ENCODE results near the gene ZNF385C. TPM values are rescaled to one million over a fixed set of nuclear protein-coding genes. Genes with fewer than 3 reads are reported as not detected.

Gene ZNF385C
- total RNA-seq, 1 experiment from 2014 or later = 3.7 TPM

DNA sequence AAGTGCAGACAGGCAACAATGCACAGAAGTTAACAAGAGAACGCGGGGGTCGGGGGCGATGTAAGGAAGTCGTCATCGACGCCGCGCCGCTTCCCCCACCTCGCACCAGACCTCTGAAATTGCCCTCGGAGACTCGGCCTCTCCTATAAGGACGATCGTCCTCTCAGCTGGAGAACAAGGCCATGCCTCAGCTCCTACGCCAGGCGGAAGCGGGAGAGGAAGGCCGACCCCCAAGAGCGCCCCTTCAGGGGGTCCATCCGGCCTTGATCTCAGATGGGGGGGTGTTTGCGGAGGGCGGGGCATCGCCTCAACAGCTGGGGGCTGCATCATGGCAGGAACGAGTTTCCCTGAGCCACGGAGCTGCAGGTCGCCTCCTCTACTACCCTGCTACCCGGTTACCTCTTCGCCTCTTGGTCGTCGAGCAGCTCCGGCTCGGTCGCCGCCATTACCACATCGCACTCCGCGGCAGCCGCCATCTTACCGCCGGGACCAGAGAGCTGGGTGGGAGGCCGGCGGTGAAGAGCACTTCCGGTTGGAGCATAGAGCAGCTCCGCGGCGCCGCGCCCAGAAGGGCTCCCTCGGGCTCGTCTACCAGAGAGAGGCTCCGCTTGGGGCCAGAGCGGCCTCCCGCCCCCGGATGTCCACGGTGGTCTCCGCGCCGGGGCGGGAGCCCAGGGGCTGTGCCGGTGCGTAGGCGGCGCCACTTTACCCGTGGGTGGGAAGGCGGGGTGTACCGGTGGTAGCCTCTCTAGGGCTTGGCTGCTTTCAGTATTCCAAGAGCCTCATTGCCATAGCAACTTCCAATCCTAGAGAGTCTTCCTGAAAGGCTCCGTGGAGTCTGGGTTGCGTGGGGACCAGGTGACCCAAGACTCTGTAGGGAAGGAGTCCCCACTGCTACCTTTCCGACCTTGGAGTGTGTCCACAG, 81.1 kb downstream of the ZNF385C start, which contains the start of gene DNAJC7 (continued):
- TF ChIP-seq, protein P1, sequence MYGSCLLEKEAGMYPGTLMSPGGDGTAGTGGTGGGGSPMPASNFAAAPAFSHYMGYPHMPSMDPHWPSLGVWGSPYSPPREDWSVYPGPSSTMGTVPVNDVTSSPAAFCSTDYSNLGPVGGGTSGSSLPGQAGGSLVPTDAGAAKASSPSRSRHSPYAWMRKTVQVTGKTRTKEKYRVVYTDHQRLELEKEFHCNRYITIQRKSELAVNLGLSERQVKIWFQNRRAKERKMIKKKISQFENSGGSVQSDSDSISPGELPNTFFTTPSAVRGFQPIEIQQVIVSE (CRISPR knock-in tag; IDR thresholded peaks at IDR 0.05; ENCODE audit: borderline replicate concordance) = no peak
- TF ChIP-seq MYBL2 (CRISPR knock-in tag; IDR thresholded peaks at IDR 0.05) (peak; percentile 84), ZBTB21 (CRISPR knock-in tag; IDR thresholded peaks at IDR 0.05; ENCODE audit: borderline replicate concordance) (0 out of 2 replicates have a peak, but pooled peaks have one; percentile 17), ZNF121 (CRISPR knock-in tag; IDR thresholded peaks at IDR 0.05) (no peak), TEAD4 (CRISPR knock-in tag; IDR thresholded peaks at IDR 0.05) (0 out of 2 replicates have a peak, but pooled peaks have one; percentile 47), E2F1 (CRISPR knock-in tag; IDR thresholded peaks at IDR 0.05) (no peak), KAT7 (CRISPR knock-in tag; IDR thresholded peaks at IDR 0.05; ENCODE audit: borderline replicate concordance) (no peak), ZNF512 (CRISPR knock-in tag; IDR thresholded peaks at IDR 0.05; ENCODE audit: borderline replicate concordance) (no peak), JUN (CRISPR knock-in tag; IDR thresholded peaks at IDR 0.05) (0 out of 2 replicates have a peak, but pooled peaks have one; percentile 16), MXD4 (CRISPR knock-in tag; IDR thresholded peaks at IDR 0.05; ENCODE audit: borderline replicate concordance) (no peak), ERG (CRISPR knock-in tag; IDR thresholded peaks at IDR 0.05) (no peak), E2F4 (CRISPR knock-in tag; IDR thresholded peaks at IDR 0.05; ENCODE audit: borderline replicate concordance, low read depth) (no peak), TP53 (CRISPR knock-in tag; IDR thresholded peaks at IDR 0.05) (no peak), ZNF423 (CRISPR knock-in tag; IDR thresholded peaks at IDR 0.05) (peak; percentile 95), SOX15 (CRISPR knock-in tag; IDR thresholded peaks at IDR 0.05) (no peak), EMX1 (CRISPR knock-in tag; IDR thresholded peaks at IDR 0.05) (no peak), IRF2 (CRISPR knock-in tag; IDR thresholded peaks at IDR 0.05; ENCODE audit: borderline replicate concordance, low read depth) (no peak), ZNF317 (CRISPR knock-in tag; IDR thresholded peaks at IDR 0.05; ENCODE audit: borderline replicate concordance, low read depth) (0 out of 2 replicates have a peak, but pooled peaks have one; percentile 6), ZNF396 (CRISPR knock-in tag; IDR thresholded peaks at IDR 0.05; ENCODE audit: borderline replicate concordance) (no peak), SMAD3 (CRISPR knock-in tag; IDR thresholded peaks at IDR 0.05; ENCODE audit: borderline replicate concordance) (no peak), CREB1 (CRISPR knock-in tag; IDR thresholded peaks at IDR 0.05) (no peak; the same call in 1 of the 2 replicates)
- TF ChIP-seq, protein P2, sequence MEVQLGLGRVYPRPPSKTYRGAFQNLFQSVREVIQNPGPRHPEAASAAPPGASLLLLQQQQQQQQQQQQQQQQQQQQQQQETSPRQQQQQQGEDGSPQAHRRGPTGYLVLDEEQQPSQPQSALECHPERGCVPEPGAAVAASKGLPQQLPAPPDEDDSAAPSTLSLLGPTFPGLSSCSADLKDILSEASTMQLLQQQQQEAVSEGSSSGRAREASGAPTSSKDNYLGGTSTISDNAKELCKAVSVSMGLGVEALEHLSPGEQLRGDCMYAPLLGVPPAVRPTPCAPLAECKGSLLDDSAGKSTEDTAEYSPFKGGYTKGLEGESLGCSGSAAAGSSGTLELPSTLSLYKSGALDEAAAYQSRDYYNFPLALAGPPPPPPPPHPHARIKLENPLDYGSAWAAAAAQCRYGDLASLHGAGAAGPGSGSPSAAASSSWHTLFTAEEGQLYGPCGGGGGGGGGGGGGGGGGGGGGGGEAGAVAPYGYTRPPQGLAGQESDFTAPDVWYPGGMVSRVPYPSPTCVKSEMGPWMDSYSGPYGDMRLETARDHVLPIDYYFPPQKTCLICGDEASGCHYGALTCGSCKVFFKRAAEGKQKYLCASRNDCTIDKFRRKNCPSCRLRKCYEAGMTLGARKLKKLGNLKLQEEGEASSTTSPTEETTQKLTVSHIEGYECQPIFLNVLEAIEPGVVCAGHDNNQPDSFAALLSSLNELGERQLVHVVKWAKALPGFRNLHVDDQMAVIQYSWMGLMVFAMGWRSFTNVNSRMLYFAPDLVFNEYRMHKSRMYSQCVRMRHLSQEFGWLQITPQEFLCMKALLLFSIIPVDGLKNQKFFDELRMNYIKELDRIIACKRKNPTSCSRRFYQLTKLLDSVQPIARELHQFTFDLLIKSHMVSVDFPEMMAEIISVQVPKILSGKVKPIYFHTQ (CRISPR knock-in tag; IDR thresholded peaks at IDR 0.05) = no peak
- TF ChIP-seq, protein P3, sequence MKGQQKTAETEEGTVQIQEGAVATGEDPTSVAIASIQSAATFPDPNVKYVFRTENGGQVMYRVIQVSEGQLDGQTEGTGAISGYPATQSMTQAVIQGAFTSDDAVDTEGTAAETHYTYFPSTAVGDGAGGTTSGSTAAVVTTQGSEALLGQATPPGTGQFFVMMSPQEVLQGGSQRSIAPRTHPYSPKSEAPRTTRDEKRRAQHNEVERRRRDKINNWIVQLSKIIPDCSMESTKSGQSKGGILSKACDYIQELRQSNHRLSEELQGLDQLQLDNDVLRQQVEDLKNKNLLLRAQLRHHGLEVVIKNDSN (CRISPR knock-in tag; IDR thresholded peaks at IDR 0.05) = peak; percentile 13
- TF ChIP-seq, protein P4, sequence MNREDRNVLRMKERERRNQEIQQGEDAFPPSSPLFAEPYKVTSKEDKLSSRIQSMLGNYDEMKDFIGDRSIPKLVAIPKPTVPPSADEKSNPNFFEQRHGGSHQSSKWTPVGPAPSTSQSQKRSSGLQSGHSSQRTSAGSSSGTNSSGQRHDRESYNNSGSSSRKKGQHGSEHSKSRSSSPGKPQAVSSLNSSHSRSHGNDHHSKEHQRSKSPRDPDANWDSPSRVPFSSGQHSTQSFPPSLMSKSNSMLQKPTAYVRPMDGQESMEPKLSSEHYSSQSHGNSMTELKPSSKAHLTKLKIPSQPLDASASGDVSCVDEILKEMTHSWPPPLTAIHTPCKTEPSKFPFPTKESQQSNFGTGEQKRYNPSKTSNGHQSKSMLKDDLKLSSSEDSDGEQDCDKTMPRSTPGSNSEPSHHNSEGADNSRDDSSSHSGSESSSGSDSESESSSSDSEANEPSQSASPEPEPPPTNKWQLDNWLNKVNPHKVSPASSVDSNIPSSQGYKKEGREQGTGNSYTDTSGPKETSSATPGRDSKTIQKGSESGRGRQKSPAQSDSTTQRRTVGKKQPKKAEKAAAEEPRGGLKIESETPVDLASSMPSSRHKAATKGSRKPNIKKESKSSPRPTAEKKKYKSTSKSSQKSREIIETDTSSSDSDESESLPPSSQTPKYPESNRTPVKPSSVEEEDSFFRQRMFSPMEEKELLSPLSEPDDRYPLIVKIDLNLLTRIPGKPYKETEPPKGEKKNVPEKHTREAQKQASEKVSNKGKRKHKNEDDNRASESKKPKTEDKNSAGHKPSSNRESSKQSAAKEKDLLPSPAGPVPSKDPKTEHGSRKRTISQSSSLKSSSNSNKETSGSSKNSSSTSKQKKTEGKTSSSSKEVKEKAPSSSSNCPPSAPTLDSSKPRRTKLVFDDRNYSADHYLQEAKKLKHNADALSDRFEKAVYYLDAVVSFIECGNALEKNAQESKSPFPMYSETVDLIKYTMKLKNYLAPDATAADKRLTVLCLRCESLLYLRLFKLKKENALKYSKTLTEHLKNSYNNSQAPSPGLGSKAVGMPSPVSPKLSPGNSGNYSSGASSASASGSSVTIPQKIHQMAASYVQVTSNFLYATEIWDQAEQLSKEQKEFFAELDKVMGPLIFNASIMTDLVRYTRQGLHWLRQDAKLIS (CRISPR knock-in tag; IDR thresholded peaks at IDR 0.05; ENCODE audit: borderline replicate concordance) = no peak
